GM19468 (cell line): ENCODE data around the gene PTBP1.

ENCODE experiments used
- ATAC-seq: cut with Tn5 transposase; IDR thresholded peaks from one replicate; pipeline ENCODE4 v1.9.1; 2021; ENCODE audit warnings: mild to moderate bottlenecking, moderate library complexity, moderate number of reproducible peaks; ENCODE audit not compliant: unreplicated experiment; ENCODE audit errors: extremely low read depth

PTBP1 gene

DNA sequence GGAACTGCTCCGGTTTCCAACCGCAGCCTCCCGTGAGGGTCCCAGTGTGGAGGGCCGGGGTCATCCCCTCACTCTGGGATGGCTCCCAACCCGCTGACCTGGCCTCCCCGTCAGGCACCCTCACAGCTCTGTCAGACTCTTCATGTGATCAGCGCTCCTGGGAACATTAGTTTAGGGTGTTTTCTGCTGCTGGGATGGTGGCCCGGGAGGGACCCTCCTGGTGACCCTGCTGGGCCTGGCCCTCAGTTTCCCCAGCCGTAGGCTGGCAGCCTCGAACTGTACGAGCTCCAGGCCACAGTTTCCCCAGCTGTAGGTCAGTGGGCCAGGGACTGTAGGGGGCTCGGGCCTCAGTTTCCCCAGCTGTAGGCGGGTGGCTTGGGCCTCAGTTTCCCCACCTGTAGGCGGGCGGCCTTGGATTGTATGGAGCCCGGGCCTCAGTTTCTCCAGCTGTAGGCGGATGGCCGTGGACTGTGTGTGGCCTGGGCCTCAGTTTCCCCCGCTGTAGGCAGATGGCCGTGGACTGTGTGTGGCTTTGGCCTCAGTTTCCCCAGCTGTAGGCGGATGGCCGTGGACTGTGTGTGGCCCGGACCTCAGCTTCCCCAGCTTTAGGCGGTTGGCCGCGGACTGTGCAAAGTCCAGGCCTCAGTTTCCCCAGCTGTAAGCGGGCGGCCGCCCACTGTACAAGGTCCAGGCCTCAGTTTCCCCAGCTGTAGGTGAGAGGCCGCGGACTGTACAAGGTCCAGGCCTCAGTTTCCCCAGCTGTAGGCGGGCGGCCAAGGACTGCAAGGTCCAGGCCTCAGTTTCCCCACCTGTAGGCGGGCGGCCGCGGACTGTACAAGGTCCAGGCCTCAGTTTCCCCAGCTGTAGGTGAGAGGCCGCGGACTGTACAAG lies 1.3 kb upstream of the PTBP1 start:
- no peak for ATAC-seq

GRCh38 chr19:797528-798414 lies 519 bp downstream of the PTBP1 start:
- ATAC-seq, result peak; percentile 13

GRCh38 chr19:798415-799075 lies 1.3 kb downstream of the PTBP1 start:
- ATAC-seq, result no peak

DNA sequence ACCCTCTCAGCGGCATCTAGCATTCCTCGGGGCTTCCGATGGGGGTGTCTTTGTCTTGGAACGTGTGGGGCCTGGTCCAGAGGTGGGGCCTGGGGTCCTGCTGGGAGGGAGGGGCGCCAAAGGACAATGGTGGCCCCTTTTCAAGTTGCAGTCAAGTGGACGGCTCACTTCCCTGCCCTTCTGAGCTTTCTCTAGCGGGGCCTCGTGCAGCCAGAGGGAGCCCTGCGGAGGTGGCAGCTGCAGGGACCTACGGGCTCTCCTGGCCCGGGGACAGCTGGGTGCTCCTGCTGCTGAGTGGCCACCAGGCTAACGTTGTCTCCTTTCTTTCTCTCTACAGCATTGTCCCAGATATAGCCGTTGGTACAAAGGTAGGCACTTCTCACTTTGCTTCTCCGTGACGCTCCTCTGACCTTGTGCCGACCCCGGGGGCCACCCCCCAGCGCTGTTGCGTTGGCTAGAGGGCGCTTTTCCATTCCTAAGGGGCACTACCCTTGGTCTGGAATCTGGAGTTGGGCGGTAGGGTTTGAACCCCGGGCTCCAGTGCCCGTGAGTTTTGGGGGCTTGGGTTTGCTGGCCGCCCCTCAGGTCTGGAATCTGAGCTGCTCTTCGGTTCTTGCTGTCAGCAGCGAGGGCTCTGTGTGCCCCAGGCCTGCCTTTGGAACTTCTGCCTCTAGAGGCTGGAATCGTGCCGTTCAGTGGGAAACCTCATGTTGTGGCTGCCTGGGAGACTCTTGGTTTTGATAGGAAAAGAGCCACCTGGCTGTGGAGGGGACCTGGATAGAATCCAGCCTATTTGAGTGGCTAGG lies 2.0 kb downstream of the PTBP1 start:
- ATAC-seq, result no peak

DNA sequence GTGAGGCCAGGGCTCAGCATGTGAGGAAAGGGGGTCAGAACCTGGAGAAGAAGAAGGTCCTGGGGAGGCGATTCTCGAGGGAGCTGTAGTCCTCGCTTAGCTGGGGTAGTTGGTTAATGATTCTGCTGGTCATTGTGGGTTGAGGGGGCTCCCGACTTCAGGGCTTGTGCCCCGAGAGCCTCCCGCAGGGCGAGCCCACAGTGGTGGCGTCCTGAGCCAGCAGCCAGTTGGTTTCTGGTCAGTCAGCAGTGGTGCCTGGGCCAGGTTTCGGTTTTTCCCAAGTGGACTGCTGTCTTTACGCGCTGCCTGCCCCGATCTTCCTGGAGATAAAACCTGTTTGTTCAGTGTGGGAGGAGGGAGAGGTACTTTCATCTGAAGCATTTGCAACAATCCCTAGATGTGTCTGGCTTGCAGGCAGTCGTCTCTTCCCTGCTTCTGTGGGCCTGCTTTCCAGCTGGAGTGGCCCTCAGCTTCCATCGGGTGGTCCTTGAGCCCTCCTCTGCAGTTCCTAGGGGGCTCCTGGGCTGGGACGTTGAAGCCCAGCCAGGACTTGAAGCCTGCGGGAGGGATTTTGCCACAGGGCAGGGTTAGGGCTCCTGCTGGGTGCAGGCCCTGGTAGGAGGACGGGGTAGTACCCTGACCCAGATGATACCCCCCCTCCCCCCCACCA lies 3.2 kb downstream of the PTBP1 start:
- ATAC-seq, result no peak

- ATAC-seq, result no peak
Observed at GRCh38 chr19:801030-801860, 4.0 kb downstream of the PTBP1 start.

DNA sequence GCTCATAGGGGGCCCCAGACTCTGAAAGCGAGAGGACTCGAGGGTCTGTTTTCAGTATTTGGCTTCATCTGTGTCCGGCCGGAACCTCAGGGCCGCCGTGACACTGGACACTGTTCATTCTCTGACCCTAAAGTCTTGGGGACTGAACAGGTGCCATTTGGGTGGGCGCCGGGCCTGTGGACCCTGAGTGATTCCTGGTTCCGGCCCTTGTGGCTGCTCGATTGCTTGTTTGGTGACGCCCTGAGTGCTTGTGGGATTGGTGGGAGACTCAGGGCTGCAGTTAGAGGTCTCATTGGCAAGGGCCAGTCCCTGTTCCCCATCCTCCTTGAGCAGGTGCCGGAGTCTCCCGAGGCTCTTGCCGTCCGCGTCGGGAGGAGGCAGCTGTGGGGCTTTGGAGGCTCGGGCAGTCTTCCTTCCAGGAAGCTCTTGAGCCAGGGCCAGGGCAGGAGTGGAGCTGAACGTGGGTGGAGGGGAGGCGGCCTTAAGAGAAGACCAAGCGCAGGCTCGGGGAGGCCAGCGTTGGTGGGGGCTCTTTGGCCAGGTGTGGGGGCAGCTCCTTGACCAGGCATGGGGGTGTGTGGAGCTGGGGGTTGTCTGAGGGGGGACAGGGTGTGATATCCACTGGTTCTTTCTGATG lies 4.7 kb downstream of the PTBP1 start:
- ATAC-seq, result no peak

- ATAC-seq, result no peak
Observed at GRCh38 chr19:802498-803098, 5.3 kb downstream of the PTBP1 start.

DNA sequence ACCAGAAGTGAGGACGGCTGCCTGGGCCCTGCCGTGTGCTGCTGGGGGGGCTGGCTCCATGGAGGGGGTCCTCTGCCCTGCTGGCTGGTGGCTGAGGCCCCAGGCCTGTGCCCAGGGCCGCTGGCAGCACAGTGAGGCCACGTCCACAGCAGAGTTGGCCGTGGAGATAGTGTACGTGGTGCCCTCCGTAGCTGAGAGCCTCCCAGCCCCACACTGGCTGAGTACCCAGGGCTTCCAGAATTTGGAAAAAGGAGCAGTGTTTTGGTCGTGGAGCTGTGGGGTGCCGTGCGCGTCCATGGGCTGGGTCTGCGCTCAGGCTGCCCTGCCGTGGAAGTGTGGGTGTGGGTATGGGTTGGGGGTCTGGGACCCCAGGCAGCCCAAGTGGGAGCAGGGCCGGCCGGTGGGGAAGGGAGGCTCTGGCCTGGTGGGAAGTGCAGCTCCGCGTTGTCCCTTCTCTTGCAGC lies 5.9 kb downstream of the PTBP1 start:
- ATAC-seq, result no peak

GRCh38 chr19:803686-804418 lies 6.6 kb downstream of the PTBP1 start:
- ATAC-seq, result no peak

GRCh38 chr19:804419-805165 lies 7.3 kb downstream of the PTBP1 start:
- ATAC-seq, result no peak

GRCh38 chr19:805166-805551 lies 7.9 kb downstream of the PTBP1 start:
- no peak for ATAC-seq

- no peak for ATAC-seq
Observed at GRCh38 chr19:805600-806550, 8.6 kb downstream of the PTBP1 start.

GRCh38 chr19:806815-807421 lies 9.7 kb downstream of the PTBP1 start:
- ATAC-seq, result no peak
